NCI-H345 (cell line): Measurements from ENCODE around the gene ADAM22.
"Not testable (repeated sequence)": the region's sequence is repeated elsewhere in the genome, so short reads cannot be mapped to it uniquely, and the experiment has no call there.

Source experiments
- DNase-seq: peaks from one replicate; lab custom pipeline; 2025; lab: John Stamatoyannopoulos, UW

ADAM22 gene

DNA sequence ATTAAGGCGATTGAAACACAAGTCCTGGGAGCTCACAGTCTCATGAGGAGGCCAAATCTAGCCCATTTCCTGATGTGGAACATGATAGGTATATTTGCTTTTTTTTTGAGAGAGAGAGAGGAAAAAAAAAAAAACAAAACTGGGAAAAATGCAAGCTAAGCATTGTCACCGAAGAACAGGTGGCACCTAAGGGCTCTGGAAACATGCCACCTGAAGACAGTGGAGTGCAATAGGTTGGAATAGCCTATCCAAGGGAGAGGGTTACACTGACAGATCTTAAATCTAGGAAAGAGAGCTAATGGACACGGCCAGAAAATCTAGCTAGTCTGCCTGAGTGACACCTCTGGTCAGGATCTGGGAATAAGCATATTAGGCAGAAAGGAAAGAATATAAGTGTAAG lies 175.6 kb downstream of the ADAM22 start:
- no peak for DNase-seq

DNA sequence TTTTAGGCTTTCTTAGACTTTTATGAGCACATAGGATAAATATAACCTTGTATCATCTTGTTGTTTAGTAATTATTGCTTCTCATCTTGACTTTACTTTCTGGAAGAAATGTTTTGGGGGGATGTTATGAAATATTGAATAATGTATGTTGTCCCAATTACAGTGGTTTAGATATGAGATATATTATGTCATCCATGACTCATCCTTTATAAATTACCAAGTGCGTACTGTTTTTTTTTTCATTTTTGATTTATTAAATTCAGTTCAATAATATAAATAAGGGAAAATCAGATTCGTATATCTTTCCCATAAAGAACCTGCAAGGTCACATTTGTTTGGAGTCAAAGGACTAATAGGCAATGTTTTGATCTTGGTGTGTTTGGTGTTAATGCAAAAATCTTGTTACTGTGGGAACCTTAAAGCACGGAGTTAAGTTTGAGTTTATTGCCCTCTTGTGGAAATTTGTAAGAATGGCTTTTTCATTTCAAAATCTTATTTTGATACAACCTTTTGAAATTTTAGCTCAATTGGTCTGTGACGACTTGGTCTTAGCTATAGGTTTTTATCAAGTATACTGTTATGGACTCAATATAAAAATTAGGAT lies 177.2 kb downstream of the ADAM22 start:
- DNase-seq = peak; percentile 31

DNA sequence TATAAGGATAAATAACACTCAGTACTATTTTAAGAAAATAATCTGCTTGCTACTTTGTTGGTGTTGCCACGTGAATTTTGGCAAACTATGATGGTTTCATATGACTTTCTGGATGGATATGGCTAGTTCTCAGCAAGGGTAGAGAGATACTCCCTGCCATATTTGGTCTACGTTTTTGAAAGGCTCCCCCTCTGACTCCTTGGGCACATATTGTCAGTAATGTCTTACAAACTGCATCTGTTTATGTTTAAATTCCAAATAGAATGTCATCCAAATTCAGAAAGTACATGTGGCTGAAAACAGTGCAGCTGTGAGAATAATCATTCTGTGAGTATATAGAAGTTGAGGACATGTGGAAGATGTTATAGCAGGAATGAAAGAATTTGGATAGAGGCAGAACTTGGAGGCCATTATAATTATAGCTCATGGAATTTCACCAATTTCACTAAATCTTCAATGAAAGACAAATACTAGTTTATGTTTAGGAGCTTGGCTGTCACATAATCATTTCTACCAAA lies 178.0 kb downstream of the ADAM22 start:
- no peak for DNase-seq

DNA sequence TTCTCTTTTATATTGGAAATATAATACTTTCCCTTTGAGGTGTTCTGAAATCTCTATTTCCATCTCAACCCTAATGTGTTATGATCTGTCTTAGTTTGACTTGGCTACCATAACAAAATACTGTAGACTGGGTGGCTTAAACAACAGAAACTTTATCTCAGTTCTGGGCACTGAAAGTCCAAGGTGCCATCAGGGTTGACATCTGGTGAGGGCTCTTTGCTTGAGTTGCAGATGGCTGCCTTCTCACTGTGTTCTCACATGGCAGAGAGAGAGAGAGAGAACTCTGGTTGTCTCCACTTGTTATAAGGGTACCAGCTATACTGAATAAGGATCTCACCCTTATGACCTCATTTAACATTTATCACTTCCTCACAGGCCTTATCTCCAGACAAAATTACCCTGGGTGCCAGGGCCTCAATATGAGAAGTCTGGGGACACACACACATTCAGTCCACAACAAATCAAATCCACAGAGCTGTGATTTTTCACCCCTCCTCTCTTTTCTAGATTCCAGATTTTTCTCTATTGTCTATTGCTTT lies 181.3 kb downstream of the ADAM22 start:
- no peak for DNase-seq

DNA sequence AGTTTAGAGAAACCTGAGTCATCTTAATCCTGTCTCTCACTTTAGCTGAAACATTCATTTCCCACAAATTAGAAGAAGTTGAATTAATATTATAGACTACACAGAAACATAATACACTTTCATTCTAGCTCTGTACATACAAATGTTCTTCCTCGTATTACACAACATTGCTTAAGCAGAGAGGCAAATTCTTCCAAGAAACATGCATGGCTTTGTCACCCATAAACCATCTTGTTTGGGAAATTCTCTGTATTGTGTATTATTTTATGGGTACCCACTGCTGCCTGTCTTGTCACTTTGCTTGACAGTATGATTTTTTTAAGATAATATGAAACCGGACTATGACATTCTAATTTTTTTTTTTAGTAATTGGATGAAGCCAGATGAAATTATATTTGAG lies 181.8 kb downstream of the ADAM22 start:
- DNase-seq = no peak

DNA sequence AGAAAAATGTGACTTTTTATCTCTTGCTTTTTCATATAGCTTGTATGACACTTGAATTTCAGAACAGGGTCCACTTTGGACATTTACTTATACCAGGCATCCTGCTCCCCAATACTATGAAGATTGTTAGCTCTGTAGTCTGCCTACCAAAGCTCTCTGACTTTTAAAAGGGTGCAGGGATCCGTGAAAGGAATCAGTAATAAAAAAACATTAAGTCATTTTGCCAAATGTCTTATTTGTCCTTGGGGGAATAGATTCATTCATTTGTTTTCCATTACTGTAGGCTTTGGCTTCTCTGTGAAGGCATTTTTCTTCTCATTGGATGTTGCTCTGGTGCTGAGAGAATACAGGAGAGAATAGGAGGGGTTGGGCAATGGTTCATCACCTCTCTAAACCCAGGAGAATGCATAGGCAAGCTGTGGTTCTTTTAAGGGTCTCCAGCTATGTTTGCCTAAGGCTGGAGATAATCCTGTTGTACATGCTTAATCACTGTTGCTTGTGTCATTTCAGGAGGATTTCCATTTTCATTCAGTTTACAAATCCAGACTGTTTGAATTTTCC lies 182.3 kb downstream of the ADAM22 start:
- DNase-seq = no peak

DNA sequence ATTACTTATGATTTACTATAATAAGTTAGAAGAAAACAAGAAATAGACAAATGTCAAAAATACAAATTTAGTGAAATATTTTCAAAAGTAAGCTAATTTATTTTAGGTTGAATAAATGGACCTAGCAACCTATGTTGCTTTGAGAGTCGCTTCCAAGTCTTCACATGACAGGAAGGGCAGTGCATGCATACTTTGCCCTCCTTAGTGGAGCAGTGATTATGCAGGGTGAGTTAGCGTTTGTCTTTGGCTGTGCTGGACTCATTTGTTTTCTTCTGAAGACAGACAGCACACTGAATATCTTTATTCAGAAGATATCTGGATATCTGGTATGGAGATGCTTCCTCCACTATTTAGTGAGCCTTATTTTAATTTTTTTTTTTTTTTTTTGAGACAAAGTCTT lies 183.3 kb downstream of the ADAM22 start:
- DNase-seq = no peak

DNA sequence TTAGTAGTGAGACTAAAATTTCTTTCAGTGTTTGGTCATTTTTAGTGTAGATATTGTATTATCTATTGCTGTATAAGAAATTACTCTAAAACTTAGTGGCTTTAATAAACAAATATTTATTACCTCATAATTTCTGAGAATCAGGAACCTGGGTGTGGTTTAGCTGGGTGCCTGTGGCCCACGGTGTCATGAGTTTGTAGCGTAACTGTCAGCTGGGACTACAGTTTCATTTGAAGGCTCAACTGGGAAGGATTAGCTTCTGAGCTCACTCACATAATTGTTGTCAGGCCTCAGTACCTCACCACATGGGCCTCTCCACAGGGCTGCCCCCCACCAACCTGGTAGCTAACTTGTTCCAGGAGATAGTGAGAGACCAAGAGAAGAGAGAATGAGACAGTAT lies 187.3 kb downstream of the ADAM22 start:
- DNase-seq = no peak

DNA sequence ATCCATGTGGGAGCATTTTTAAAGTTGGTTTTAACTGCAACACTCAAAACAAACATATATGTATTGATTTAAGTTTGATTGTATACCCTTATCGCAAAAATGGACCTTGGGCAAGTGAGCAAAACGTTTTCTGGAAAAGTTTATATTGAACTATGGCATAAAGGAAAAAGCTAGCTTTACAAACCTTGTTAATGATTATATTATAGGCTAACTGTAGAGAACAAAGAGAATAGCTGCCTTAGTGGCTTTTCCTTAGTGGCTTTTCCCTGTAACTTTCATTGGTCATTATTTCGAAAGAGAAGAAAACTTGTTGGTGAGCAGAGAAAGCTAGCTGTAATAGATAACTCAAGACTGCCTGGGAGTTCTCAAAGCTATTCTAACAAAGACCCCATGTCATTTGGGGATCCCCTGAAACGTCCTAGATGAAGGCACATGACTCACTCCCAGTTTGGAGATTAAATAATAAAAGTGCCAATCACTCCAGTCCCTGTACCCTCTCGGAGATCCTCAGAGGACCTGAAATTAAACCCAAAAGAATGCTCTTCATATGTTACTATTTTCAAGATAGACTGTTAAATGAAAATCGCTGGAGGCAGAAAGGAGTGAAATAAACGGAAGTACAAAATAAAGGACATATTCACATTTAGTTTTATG lies 193.7 kb downstream of the ADAM22 start:
- DNase-seq = no peak

DNA sequence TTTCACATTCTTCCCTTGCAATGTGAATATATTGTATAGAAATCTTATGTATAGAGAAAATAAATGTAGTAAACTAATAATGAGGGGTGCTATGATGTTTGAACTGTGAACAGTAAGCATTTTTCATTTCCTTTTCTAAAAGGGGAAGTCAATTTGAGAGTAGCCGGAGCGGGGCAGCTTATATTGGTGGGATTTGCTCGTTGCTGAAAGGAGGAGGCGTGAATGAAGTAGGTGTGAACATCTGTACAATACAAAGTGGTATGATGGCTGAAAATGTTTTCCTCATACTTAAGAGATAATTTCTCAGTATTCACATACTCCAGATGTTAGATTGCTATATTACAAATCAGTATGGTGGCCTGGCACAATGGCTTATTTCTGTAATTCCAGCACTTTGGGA lies 198.7 kb downstream of the ADAM22 start:
- no peak for DNase-seq

DNA sequence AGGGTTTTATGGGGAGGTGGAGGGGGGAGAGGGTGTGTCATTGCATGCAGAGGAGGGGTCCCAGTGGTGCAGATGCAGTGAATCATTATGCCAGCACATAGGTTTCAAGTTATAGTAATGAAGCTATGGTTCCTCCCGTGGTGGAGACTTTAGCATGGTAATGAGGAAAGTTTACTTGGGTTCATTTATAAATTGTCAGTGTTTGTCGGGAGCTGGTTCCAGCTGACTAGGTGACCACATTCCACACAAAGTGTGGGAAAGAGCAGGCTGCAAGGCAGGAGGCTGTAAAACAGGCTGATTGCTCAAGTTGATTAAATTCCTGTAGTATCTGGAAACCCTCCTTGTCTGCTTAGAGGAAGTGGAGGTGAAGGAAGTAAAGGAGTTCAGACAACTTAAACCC lies 206.9 kb downstream of the ADAM22 start:
- no peak for DNase-seq

DNA sequence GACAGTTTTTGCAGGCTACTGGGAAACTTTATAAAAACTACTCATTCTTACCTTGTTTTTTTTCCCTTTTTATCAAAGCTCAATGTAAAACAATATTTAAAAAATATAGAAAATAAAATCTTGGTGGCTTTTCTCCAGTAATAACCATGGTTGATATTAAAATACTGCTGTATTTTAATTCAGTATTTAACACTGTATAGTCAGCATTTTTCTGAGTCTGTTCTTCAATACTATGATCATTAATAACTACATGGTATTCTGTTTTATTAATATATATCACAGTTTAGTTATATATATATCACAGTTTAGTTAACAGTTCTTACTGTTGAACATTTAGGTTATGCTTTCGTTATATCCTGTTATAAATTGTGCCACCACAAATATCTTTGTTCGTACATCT lies 207.4 kb downstream of the ADAM22 start:
- no peak for DNase-seq

DNA sequence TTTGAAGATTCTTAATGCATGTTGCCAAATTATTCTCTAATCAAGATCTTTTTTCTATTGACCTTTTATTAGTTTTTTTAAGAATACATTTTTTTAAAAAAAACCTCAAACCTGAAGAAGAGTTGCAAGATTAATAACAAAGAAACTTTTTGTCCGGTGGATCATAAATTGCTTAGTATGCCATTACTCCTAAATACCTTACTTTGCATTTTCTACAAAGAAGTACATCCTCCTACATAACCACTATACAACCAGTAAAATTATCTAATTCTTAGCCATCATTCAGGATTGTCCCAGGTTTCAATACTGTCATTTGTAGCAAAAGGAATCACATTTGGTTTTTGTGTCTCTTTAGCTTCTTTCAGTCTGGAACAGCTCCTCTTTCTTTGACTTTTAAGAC lies 207.9 kb downstream of the ADAM22 start:
- no peak for DNase-seq

DNA sequence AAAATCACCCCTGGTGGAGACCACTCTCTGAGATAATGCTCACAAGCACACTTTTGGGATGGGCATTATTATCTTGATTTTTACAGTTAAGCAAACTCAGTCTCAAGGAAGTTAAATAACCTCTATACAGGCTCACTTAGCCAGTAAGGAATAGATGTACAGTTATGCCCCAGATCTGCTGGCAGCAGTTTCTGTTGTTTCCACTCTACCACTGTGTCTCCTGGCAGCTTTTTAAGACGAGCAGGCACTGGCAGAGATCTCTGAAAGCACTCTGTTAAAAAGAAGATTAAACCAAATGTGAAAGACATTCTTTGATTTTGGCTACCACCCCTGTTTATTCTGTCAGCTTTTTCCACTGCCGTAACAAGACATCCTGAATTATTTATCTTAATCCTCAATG lies 212.6 kb downstream of the ADAM22 start:
- DNase-seq = no peak

DNA sequence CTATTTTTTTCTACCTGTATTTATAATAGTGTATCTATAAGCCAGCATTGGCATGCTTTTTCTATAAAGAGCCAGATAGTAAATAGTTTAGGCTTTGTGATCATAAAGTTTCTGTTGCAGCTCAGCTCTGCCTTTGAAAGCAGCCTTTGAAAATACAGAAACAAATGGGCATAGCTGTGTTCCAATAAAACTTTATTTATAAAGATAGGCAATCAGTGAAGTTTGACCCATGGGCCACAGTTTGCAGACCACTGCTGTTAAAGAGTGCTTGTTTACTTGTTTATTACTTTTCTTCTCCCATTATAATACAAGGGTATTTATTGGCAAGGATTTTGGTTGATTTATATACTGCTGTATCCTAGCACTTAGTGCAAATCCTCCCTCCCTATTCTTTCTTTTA lies 213.3 kb downstream of the ADAM22 start:
- DNase-seq = no peak

DNA sequence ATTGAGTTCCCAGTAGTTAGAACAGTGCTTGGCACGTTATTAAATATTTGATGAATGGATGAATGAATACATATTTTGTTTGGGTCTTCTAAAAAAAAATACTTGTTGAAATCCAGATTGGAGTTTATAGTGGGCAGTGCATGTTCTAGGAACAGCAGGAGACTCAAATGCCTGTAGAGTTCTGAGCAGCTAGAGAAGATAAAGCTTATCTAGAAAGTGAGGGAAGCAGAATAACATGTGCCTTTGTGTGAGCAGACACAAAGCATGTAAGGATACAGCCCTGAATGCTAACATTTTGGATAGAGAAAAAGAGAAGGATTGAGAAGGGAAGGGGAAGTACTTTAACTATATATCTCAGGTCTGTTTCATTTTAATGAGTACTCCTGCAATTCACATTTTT lies 213.9 kb downstream of the ADAM22 start:
- DNase-seq = no peak

DNA sequence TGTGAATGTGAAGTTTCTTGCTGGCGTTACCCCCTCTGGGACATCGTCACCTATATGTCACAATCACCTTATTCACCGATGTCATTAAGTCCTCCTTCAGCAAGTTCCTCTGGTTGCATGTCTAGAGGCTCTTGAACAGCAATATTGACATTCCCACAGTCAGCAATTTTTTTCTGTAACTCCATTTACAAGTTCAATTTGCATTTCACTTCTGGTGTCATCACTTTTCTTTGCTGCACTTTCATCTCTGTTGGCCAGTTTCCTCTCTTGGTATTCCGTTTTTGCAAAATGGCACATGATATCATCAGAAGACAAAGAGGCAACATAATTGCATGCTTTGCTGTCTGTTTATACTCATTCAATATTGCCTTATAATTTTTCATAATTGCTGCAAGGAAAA lies 216.0 kb downstream of the ADAM22 start:
- no peak for DNase-seq

DNA sequence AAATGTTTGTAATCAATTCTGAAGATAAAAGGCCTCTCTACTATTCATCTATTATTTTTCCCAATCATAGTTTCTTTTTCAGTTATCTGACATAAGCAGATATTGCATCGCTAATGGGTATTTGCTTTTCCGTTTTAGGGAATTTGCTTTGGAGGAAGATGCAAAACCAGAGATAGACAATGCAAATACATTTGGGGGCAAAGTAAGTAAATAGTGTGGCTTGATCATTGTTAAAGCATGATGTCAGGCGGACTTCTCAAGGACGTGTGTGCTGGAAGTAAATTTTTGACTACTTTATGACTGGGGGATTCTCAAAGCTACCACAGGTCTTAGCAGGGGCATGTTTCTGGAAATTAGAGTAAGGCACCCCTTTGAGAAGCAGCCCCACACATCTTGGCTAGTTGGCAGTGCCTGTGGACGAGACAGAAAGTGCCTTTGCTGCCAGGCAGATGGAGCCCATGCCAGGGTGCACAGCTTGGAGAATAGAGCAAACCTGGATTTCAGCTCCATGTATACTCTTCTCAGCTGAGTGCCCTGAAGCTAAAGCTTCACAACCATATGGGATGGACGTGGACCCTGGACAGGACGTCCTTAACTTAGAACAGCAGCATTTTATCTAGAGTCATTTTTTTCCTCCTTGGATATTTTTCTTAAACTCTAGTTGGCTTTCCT lies 217.2 kb downstream of the ADAM22 start:
- no peak for DNase-seq

DNA sequence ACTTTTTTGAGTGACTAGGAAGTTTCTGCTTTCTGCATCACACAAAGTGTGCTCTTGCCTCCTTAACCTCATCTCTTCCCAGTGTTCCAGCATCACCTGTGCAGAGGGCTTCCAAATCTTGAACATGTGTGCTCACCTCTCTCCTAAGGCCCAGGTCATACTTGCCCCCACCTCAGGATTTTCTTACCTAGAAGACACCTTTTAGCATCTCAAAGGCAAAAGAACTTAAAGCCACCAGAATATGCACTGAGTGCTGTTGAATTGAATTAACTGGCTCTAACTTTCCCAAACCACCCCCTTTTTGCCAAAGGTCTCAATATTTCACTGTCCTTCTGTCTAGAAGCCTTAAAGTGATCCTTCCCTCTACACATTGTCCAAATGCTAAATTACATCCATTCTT lies 219.3 kb downstream of the ADAM22 start:
- no peak for DNase-seq

DNA sequence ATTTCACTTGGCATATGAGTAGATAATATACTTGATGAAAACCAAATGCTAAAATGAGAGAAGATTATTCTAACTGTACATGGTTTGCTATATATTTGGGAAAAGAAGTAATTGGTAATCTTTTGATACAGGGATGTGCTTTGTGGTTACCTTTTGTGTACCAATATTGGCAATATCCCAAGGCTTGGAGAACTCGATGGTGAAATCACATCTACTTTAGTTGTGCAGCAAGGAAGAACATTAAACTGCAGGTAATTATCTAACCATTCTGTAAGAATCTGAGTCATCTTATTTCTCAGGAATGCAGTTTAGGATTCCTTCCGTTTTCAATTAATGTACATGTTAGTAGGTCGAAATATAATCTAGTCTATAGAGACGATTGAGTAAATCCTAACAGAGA lies 221.7 kb downstream of the ADAM22 start:
- no peak for DNase-seq

DNA sequence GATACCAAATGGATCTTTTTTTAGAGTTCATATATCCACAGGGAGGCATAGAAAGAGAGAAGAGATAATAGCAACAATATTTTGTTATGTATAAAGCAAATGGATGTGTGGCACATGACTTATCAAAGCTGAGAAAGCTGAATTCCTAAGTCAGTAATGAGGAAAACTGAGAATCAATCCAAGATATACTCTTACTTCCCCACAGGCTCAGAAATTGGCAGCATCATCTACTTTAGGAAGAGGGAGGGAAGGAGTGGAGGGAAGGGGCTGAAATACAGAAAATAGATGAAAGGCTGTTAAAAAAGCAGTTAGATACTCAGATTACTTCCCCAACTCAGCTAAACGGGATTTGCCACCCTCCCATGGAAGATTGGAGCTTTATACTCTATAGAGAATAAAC lies 222.3 kb downstream of the ADAM22 start:
- no peak for DNase-seq

DNA sequence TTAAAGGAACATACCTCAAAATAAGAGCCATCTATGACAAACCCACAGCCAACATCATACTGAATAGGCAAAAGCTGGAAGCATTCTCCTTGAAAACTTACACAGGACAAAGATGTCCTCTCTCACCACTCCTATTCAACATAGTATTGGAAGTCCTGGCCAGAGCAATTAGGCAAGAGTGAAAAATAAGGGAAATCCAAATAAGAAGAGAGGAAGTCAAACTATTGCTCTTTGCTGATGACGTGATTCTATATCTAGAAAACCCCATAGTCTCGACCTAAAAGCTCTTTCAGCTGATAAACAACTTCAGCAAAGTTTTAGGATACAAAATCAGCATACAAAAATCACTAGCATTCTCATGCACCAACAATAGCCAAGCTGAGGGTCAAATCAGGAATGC lies 225.7 kb downstream of the ADAM22 start:
- not testable (repeated sequence) for DNase-seq

DNA sequence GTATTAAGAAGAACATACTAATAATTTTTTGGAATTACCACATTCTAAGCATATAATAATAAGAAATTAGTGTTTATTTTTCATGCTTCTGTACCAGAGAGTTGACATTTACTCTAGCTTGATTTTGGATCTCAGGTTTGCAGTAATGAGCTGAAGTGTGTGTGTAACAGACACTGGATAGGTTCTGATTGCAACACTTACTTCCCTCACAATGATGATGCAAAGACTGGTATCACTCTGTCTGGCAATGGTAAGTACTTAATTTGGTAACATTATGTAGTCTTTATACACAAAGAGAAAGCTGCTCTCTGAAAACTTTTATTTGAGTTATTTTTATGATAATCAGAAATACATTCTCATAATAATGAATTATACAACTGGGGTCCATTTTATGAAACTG lies 231.6 kb downstream of the ADAM22 start:
- DNase-seq = no peak
